Measurements from ENCODE around the gene KCNQ1. TPM values are rescaled to one million over a fixed set of nuclear protein-coding genes. Genes with fewer than 3 reads are reported as not detected.

The KCNQ1 gene
- polyA plus RNA-seq, 1 donor (not counting 4 experiments of a cell fraction or from before 2014, with no cell fraction given) = not detected

DNA sequence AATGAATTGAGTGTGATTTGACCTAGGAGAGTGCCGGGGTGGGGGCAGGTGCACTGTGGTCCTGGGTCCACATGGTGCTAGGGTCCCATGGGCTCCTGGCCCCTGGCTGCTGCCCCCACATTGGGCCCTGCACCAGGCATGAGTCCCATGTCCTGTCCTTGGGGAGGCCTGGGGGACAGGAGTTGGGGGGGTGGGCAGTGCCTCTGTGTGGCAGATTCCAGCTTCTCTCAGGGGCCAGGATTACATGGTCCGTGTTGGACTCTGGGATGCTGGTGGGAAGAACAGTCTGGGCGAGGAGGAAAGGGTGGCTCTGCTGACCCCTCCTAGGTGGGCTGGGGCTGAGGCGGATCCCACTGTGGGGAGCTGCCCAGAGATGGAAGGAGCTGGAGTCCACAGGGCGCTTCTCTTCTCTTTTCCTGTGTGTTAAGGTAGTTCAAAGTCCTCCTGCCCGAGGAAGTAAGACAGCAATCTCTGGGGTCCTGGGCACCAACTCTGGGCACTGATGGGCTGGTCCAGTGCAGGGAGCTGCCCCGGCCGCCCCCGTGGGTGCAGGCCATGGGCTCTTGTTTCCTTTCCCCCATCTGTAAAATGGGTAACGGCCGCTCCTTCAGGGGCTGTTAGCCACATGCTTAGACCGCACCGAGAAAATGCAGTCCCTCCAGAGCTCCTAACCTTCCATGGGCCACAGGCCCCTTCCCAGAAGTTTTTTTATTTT lies 19.8 kb downstream of the KCNQ1 start:
- no peaks in the 10 kb centered on the region for H3K9me1 ChIP-seq (ENCODE audit: control insufficient read depth, extremely low read depth, insufficient read depth, low read length)
- dilution Hi-C loops (cut with MboI; ENCODE audit: extremely low pct_ligation_motif_present, low sequenced_read_pairs) = no loop called here
- no peaks in the 10 kb centered on the region for H4K20me1 ChIP-seq (ENCODE audit: control insufficient read depth, extremely low read depth, insufficient read depth, low read length)
- no peaks in the 10 kb centered on the region for H3K4me1 ChIP-seq (ENCODE audit: control insufficient read depth, extremely low read depth, insufficient read depth, low read length)
- FAIRE-seq (no peak), DNase-seq (ENCODE audit: low read depth, low spot score) (no peak)
- H3K4me2 ChIP-seq (ENCODE audit: control insufficient read depth, extremely low read depth, insufficient read depth, low read depth, low read length) = no peak overlapping the region
- no peaks in the 10 kb centered on the region for H3K79me2 ChIP-seq (ENCODE audit: control insufficient read depth, insufficient read depth, low read length)
- no peak for TF ChIP-seq EZH2 (IDR thresholded peaks at IDR 0.05; ENCODE audit: low read length)
- TF ChIP-seq, protein P1, sequence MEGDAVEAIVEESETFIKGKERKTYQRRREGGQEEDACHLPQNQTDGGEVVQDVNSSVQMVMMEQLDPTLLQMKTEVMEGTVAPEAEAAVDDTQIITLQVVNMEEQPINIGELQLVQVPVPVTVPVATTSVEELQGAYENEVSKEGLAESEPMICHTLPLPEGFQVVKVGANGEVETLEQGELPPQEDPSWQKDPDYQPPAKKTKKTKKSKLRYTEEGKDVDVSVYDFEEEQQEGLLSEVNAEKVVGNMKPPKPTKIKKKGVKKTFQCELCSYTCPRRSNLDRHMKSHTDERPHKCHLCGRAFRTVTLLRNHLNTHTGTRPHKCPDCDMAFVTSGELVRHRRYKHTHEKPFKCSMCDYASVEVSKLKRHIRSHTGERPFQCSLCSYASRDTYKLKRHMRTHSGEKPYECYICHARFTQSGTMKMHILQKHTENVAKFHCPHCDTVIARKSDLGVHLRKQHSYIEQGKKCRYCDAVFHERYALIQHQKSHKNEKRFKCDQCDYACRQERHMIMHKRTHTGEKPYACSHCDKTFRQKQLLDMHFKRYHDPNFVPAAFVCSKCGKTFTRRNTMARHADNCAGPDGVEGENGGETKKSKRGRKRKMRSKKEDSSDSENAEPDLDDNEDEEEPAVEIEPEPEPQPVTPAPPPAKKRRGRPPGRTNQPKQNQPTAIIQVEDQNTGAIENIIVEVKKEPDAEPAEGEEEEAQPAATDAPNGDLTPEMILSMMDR (optimal IDR thresholded peaks at IDR 0.05 in 1 of 3, IDR thresholded peaks at IDR 0.05 in 1 of 3, conservative IDR thresholded peaks at IDR 0.05 in 1 of 3; ENCODE audit: extremely low read depth in 1 of 3, insufficient read depth in 2 of 3, low read length in 3 of 3) = no peak
- no peaks in the 10 kb centered on the region for H3K36me3 ChIP-seq (ENCODE audit: control insufficient read depth in 2 of 2, extremely low read depth in 1 of 2, insufficient read depth in 2 of 2, low read length in 2 of 2)
- H2AFZ ChIP-seq (ENCODE audit: control insufficient read depth, low read length) = no peak overlapping the region
- H3K9ac ChIP-seq (ENCODE audit: control insufficient read depth, extremely low read depth, insufficient read depth, low read length) = no peak overlapping the region
- H3K27ac ChIP-seq (ENCODE audit: control insufficient read depth, insufficient read depth, low read length) = no peak overlapping the region
- H3K4me3 ChIP-seq (ENCODE audit: control insufficient read depth in 2 of 3, extremely low read depth in 1 of 3, insufficient read depth in 2 of 3, low read depth in 1 of 3, low read length in 3 of 3) = no peak overlapping the region
- H3K27me3 ChIP-seq (ENCODE audit: control insufficient read depth, extremely low read depth, insufficient read depth, low read length) = peaks cover 4% of the 10 kb centered on the region
- no peaks in the 10 kb centered on the region for H3K9me3 ChIP-seq (ENCODE audit: control insufficient read depth, low read depth, low read length)

DNA sequence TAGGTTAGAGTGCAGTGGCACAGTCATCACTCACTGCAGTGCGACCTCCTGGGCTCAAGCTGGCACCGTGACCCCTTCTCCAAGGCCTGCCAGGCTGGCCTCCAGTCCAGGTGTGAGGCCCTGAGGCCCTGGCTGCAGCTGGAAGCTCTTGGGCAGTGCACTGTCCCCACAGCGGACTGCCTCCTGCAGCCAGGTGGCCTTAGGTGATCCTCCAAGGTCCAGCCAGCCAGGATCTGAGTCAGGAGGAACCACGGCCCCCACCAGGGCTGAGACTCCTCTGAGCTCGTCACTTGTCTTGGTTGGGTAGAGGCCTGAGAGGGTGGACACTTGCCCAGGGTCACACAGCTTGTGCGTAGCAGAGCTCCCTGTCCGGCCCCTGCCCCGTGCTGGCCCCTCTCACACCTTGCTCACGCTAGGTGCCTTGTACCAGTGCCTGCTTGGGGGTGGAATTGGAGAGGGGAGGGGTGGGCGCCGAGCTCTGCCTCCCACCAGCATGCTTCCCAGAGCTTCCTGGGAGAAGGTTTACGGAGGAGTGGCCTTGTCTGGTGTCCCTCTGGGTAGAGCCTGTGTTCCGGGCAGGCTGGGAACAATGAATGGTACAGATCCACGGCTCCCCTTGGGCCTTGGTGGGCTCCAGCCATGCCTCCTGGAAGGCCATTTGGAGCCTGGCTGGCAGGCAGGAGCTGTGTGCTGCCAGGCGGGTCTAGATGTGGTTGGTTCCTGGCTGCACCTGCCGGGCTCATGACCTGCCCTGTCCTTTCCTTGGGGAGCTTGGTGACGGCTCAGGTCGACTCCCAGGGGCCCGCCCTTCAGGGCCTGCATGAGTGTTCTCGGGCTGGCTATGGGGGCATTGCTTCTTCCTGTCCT lies 20.6 kb downstream of the KCNQ1 start:
- Histone ChIP-seq H3K79me2 (ENCODE audit: control insufficient read depth, insufficient read depth, low read length) (no peaks in the 10 kb centered on the region), H3K4me2 (ENCODE audit: control insufficient read depth, extremely low read depth, insufficient read depth, low read depth, low read length) (no peak overlapping the region), H3K27me3 (ENCODE audit: control insufficient read depth, extremely low read depth, insufficient read depth, low read length) (peaks cover 4% of the 10 kb centered on the region), H3K4me3 (ENCODE audit: control insufficient read depth in 2 of 3, extremely low read depth in 1 of 3, insufficient read depth in 2 of 3, low read depth in 1 of 3, low read length in 3 of 3) (no peak overlapping the region), H3K9me1 (ENCODE audit: control insufficient read depth, extremely low read depth, insufficient read depth, low read length) (no peaks in the 10 kb centered on the region), H3K4me1 (ENCODE audit: control insufficient read depth, extremely low read depth, insufficient read depth, low read length) (no peaks in the 10 kb centered on the region), H3K9ac (ENCODE audit: control insufficient read depth, extremely low read depth, insufficient read depth, low read length) (no peak overlapping the region), H3K27ac (ENCODE audit: control insufficient read depth, insufficient read depth, low read length) (no peak overlapping the region), H4K20me1 (ENCODE audit: control insufficient read depth, extremely low read depth, insufficient read depth, low read length) (no peaks in the 10 kb centered on the region), H2AFZ (ENCODE audit: control insufficient read depth, low read length) (no peak overlapping the region), H3K9me3 (ENCODE audit: control insufficient read depth, low read depth, low read length) (no peaks in the 10 kb centered on the region), H3K36me3 (ENCODE audit: control insufficient read depth in 2 of 2, extremely low read depth in 1 of 2, insufficient read depth in 2 of 2, low read length in 2 of 2) (no peaks in the 10 kb centered on the region)
- DNase-seq (ENCODE audit: low read depth, low spot score) = no peak
- dilution Hi-C loops (cut with MboI; ENCODE audit: extremely low pct_ligation_motif_present, low sequenced_read_pairs) = no loop called here
- no peak for FAIRE-seq
- no peak for TF ChIP-seq EZH2 (IDR thresholded peaks at IDR 0.05; ENCODE audit: low read length)
- TF ChIP-seq, protein P1 (optimal IDR thresholded peaks at IDR 0.05 in 1 of 3, IDR thresholded peaks at IDR 0.05 in 1 of 3, conservative IDR thresholded peaks at IDR 0.05 in 1 of 3; ENCODE audit: extremely low read depth in 1 of 3, insufficient read depth in 2 of 3, low read length in 3 of 3) = no peak

Data from keratinocyte (primary cell).